HEK293 (cell line): Measurements from ENCODE around the gene HMX1.
A peak's percentile ranks its signal among the peaks of the same experiment; 100 is the strongest.

ENCODE experiments used
- CTCF ChIA-PET: fragments of 350-600 bp; formaldehyde crosslinking; extraction: SDS; loops from one replicate; lab custom pipeline; 2021; ENCODE audit warnings: antibody characterized with exemption; lab: Yijun Ruan, JAX
- POLR2A ChIA-PET: fragments of 300-600 bp; formaldehyde crosslinking; extraction: SDS; loops from one replicate; lab custom pipeline; 2020; ENCODE audit warnings: antibody characterized with exemption, inconsistent platforms; lab: Yijun Ruan, JAX
- H3K27ac ChIP-seq: fragments of 200-500 bp; sonication (Bioruptor generic); 2 replicates; pipeline ENCODE4 v1.5.1; 2014; ENCODE audit warnings: low read depth, low read length, control low read depth, inconsistent platforms; ENCODE audit errors: extremely low read depth
- H3K36me3 ChIP-seq, 2 experiments: fragments of 200-500 bp in 1 of 2; sonication (Bioruptor generic) in 1 of 2; 1 replicate in 1 of 2; 2 replicates in 1 of 2; pipeline ENCODE4 v1.5.1; 2014 to 2017; ENCODE audit warnings: inconsistent platforms in 2 of 2, low read length in 2 of 2; ENCODE audit not compliant: control insufficient read depth in 2 of 2, insufficient read depth in 1 of 2
- H3K4me1 ChIP-seq: fragments of 200-500 bp; sonication (Bioruptor generic); 2 replicates; pipeline ENCODE4 v1.5.1; 2014; ENCODE audit warnings: mild to moderate bottlenecking, low read length, inconsistent platforms; ENCODE audit not compliant: control insufficient read depth, insufficient read depth
- H3K4me3 ChIP-seq: 2 replicates; pipeline ENCODE4 v1.5.1; 2011; ENCODE audit warnings: low read depth, mild to moderate bottlenecking, control low read depth, low read length, moderate library complexity
- H3K9me3 ChIP-seq: fragments of 200-500 bp; sonication (Bioruptor generic); 2 replicates; pipeline ENCODE4 v1.5.1; 2014; ENCODE audit warnings: low read depth, low read length, inconsistent platforms; ENCODE audit not compliant: control insufficient read depth, insufficient read depth
- GLI4 ChIP-seq: fragments of 450-650 bp; formaldehyde crosslinking; IDR thresholded peaks from 2 replicates; pipeline ENCODE4 v1.5.1; 2016; ENCODE audit warnings: missing biosample characterization, missing genetic modification characterization
- IKZF3 ChIP-seq: fragments of 450-650 bp; IDR thresholded peaks from 2 replicates; pipeline ENCODE4 v1.5.0; 2018; ENCODE audit warnings: missing biosample characterization, mild to moderate bottlenecking, missing genetic modification characterization, moderate library complexity
- KLF1 ChIP-seq: fragments of 450-650 bp; formaldehyde crosslinking; IDR thresholded peaks from 2 replicates; pipeline ENCODE4 v1.5.1; 2016; ENCODE audit warnings: missing biosample characterization, missing genetic modification characterization
- REPIN1 ChIP-seq: fragments of 450-650 bp; formaldehyde crosslinking; IDR thresholded peaks from 2 replicates; pipeline ENCODE4 v1.5.1; 2017; ENCODE audit warnings: missing biosample characterization, missing genetic modification characterization, low read depth
- ZEB2 ChIP-seq: fragments of 450-650 bp; formaldehyde crosslinking; IDR thresholded peaks from 2 replicates; pipeline ENCODE4 v1.5.1; 2016; ENCODE audit warnings: missing biosample characterization, missing genetic modification characterization
- ZNF112 ChIP-seq: fragments of 450-650 bp; formaldehyde crosslinking; IDR thresholded peaks from 2 replicates; pipeline ENCODE4 v1.5.0; 2017; ENCODE audit warnings: missing biosample characterization, missing genetic modification characterization
- ZNF146 ChIP-seq: fragments of 450-650 bp; formaldehyde crosslinking; IDR thresholded peaks from 2 replicates; pipeline ENCODE4 v1.5.1; 2016; ENCODE audit warnings: missing biosample characterization, missing genetic modification characterization
- ZNF169 ChIP-seq: fragments of 450-650 bp; formaldehyde crosslinking; IDR thresholded peaks from 2 replicates; pipeline ENCODE4 v1.5.1; 2016; ENCODE audit warnings: missing biosample characterization, missing genetic modification characterization
- ZNF223 ChIP-seq: fragments of 450-650 bp; formaldehyde crosslinking; IDR thresholded peaks from 2 replicates; pipeline ENCODE4 v1.5.1; 2016; ENCODE audit warnings: missing biosample characterization, missing genetic modification characterization
- ZNF311 ChIP-seq: fragments of 450-650 bp; formaldehyde crosslinking; IDR thresholded peaks from 2 replicates; pipeline ENCODE4 v1.5.1; 2017; ENCODE audit warnings: missing biosample characterization, missing genetic modification characterization, borderline replicate concordance
- ZNF366 ChIP-seq: fragments of 450-650 bp; formaldehyde crosslinking; conservative IDR thresholded peaks from 2 replicates; pipeline ENCODE4 v1.5.1; 2016; ENCODE audit warnings: missing biosample characterization, missing genetic modification characterization
- ZNF514 ChIP-seq: fragments of 450-650 bp; formaldehyde crosslinking; IDR thresholded peaks from 2 replicates; pipeline ENCODE4 v1.5.1; 2016; ENCODE audit warnings: missing biosample characterization, missing genetic modification characterization
- ZNF521 ChIP-seq: fragments of 450-650 bp; formaldehyde crosslinking; IDR thresholded peaks from 2 replicates; pipeline ENCODE4 v1.5.1; 2017; ENCODE audit warnings: missing biosample characterization, mild to moderate bottlenecking, missing genetic modification characterization
- ZNF600 ChIP-seq: fragments of 450-650 bp; formaldehyde crosslinking; IDR thresholded peaks from 2 replicates; pipeline ENCODE4 v1.5.1; 2016; ENCODE audit warnings: missing biosample characterization, missing genetic modification characterization
- ZNF629 ChIP-seq: fragments of 450-650 bp; formaldehyde crosslinking; IDR thresholded peaks from 2 replicates; pipeline ENCODE4 v1.5.1; 2017; ENCODE audit warnings: missing biosample characterization, missing genetic modification characterization
- ZNF660 ChIP-seq: fragments of 450-650 bp; IDR thresholded peaks from 2 replicates; pipeline ENCODE4 v1.5.1; 2018; ENCODE audit warnings: missing biosample characterization, mild to moderate bottlenecking, missing genetic modification characterization
- ZNF701 ChIP-seq: fragments of 450-650 bp; formaldehyde crosslinking; IDR thresholded peaks from 2 replicates; pipeline ENCODE4 v1.5.1; 2016; ENCODE audit warnings: missing biosample characterization, missing genetic modification characterization
- ZNF837 ChIP-seq: fragments of 450-650 bp; formaldehyde crosslinking; IDR thresholded peaks from 2 replicates; pipeline ENCODE4 v1.5.1; 2016; ENCODE audit warnings: missing biosample characterization, missing genetic modification characterization
- ZSCAN30 ChIP-seq: fragments of 450-650 bp; IDR thresholded peaks from 2 replicates; pipeline ENCODE4 v1.5.1; 2018; ENCODE audit warnings: missing biosample characterization, mild to moderate bottlenecking, missing genetic modification characterization, moderate library complexity
- TF ChIP-seq, protein P1 (sequence below): fragments of 450-650 bp; formaldehyde crosslinking; IDR thresholded peaks from 2 replicates; pipeline ENCODE4 v1.5.1; 2017; ENCODE audit warnings: missing biosample characterization, missing genetic modification characterization
- TF ChIP-seq, protein P2 (sequence below): fragments of 450-650 bp; formaldehyde crosslinking; optimal IDR thresholded peaks from 2 replicates; pipeline ENCODE3; 2016; ENCODE audit warnings: missing biosample characterization, mild to moderate bottlenecking, missing genetic modification characterization
- TF ChIP-seq, protein P3 (sequence below): fragments of 450-650 bp; formaldehyde crosslinking; IDR thresholded peaks from 2 replicates; pipeline ENCODE4 v1.5.1; 2016; ENCODE audit warnings: missing biosample characterization, missing genetic modification characterization, low read depth
- TF ChIP-seq, protein P4 (sequence below): fragments of 450-650 bp; formaldehyde crosslinking; IDR thresholded peaks from 2 replicates; pipeline ENCODE4 v1.5.1; 2016; ENCODE audit warnings: missing biosample characterization, missing genetic modification characterization

HMX1 gene

DNA sequence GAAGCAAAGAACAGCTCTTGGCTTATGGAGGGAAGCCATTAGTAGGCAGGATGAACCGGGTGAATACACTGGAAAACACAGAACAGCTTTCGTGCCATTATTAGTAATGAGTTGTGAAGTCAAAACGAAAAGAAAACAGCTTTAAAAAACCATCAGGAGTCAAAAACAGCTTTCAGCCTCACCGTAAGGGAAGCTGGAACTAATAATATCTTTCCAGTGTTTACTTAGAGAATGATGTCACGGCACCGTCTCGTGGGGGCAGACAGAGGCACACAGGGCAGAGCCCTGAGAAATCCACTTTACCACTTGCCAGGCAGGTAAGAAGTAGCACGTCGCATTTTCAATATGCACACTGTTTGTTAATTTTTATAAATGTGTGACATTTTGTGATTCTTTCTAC lies 37.9 kb upstream of the HMX1 start (continued):
- TF ChIP-seq, protein P1, sequence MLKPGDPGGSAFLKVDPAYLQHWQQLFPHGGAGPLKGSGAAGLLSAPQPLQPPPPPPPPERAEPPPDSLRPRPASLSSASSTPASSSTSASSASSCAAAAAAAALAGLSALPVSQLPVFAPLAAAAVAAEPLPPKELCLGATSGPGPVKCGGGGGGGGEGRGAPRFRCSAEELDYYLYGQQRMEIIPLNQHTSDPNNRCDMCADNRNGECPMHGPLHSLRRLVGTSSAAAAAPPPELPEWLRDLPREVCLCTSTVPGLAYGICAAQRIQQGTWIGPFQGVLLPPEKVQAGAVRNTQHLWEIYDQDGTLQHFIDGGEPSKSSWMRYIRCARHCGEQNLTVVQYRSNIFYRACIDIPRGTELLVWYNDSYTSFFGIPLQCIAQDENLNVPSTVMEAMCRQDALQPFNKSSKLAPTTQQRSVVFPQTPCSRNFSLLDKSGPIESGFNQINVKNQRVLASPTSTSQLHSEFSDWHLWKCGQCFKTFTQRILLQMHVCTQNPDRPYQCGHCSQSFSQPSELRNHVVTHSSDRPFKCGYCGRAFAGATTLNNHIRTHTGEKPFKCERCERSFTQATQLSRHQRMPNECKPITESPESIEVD (tag by site-specific recombination), result peak; percentile 83
- 0 out of 2 replicates have a peak, but pooled peaks have one; percentile 8 for TF ChIP-seq IKZF3 (tag by site-specific recombination)
- TF ChIP-seq ZEB2 (tag by site-specific recombination), result peak; percentile 42; the same call in 1 of the 2 replicates
- TF ChIP-seq GLI4 (tag by site-specific recombination), result no peak
- TF ChIP-seq, protein P2, sequence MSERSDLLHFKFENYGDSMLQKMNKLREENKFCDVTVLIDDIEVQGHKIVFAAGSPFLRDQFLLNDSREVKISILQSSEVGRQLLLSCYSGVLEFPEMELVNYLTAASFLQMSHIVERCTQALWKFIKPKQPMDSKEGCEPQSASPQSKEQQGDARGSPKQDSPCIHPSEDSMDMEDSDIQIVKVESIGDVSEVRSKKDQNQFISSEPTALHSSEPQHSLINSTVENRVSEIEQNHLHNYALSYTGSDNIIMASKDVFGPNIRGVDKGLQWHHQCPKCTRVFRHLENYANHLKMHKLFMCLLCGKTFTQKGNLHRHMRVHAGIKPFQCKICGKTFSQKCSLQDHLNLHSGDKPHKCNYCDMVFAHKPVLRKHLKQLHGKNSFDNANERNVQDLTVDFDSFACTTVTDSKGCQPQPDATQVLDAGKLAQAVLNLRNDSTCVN (tag by site-specific recombination), result no peak
- TF ChIP-seq ZNF514, result no peak
- no peak for TF ChIP-seq ZNF701 (tag by site-specific recombination)
- TF ChIP-seq ZNF629 (tag by site-specific recombination), result peak; percentile 87
- TF ChIP-seq ZNF660 (tag by site-specific recombination), result peak; percentile 39; the same call in 1 of the 2 replicates
- peak; percentile 43 for TF ChIP-seq ZNF366 (tag by site-specific recombination)
- no peak for TF ChIP-seq ZNF600 (tag by site-specific recombination)

DNA sequence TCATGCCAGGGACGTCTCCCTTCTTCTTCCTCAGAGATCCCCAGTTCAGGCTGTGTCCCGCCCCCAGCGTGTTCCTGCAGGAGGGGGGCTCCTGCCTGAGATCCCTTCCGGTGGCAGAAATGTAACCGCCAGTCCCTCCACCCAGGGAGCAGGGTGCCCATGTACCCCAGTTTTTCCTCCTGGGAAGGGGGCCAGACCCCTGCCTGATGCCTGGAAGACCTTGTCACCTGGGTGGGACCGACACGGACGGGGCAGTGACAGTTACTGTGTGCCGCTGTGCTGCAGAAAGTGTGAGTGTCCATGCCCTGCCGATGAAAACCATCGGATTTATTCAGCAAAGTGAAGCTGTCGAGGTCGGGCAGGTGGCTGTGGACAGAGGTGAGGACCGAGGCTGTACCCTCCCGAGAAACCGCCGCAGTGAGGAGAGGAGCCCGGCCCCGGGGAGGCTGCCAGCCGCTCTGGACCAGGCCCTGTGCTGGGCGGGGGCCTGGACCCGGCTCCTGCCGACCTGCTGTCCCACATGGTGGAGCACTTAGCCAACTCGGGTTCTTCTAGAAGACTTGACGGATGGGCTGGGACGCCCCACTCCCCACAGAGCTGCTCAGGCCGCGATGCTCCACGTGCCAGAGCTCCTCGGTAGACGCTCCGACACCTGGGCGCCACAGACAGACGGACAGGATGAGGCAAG lies 36.7 kb upstream of the HMX1 start:
- Histone ChIP-seq H3K27ac (no peak overlapping the region), H3K4me3 (no peak overlapping the region), H3K36me3 (no peaks in the 10 kb centered on the region), H3K9me3 (no peaks in the 10 kb centered on the region), H3K4me1 (no peaks in the 10 kb centered on the region)
- CTCF ChIA-PET, result interaction anchor here (1.4 to 1.8 kb wide), 3 partner anchors 9 to 220 kb away, joined by 4 to 13 read pairs (median 5); no protein-coding TSS in a partner anchor
- TF ChIP-seq IKZF3 (tag by site-specific recombination) (no peak), ZNF112 (tag by site-specific recombination) (no peak), ZNF521 (tag by site-specific recombination) (no peak), REPIN1 (tag by site-specific recombination) (no peak), ZNF223 (no peak), ZNF169 (tag by site-specific recombination) (no peak), KLF1 (no peak), ZNF311 (tag by site-specific recombination) (no peak), ZNF837 (tag by site-specific recombination) (no peak), ZSCAN30 (tag by site-specific recombination) (no peak), ZNF146 (tag by site-specific recombination) (no peak)
- TF ChIP-seq, protein P3, sequence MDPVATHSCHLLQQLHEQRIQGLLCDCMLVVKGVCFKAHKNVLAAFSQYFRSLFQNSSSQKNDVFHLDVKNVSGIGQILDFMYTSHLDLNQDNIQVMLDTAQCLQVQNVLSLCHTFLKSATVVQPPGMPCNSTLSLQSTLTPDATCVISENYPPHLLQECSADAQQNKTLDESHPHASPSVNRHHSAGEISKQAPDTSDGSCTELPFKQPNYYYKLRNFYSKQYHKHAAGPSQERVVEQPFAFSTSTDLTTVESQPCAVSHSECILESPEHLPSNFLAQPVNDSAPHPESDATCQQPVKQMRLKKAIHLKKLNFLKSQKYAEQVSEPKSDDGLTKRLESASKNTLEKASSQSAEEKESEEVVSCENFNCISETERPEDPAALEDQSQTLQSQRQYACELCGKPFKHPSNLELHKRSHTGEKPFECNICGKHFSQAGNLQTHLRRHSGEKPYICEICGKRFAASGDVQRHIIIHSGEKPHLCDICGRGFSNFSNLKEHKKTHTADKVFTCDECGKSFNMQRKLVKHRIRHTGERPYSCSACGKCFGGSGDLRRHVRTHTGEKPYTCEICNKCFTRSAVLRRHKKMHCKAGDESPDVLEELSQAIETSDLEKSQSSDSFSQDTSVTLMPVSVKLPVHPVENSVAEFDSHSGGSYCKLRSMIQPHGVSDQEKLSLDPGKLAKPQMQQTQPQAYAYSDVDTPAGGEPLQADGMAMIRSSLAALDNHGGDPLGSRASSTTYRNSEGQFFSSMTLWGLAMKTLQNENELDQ, result no peak
- TF ChIP-seq, protein P1 (tag by site-specific recombination), result no peak
- TF ChIP-seq, protein P4, sequence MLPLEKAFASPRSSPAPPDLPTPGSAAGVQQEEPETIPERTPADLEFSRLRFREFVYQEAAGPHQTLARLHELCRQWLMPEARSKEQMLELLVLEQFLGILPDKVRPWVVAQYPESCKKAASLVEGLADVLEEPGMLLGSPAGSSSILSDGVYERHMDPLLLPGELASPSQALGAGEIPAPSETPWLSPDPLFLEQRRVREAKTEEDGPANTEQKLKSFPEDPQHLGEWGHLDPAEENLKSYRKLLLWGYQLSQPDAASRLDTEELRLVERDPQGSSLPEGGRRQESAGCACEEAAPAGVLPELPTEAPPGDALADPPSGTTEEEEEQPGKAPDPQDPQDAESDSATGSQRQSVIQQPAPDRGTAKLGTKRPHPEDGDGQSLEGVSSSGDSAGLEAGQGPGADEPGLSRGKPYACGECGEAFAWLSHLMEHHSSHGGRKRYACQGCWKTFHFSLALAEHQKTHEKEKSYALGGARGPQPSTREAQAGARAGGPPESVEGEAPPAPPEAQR, result no peak
- POLR2A ChIA-PET, result no interaction called here
